Measurements from ENCODE around the gene FRS3.

Gene FRS3

GRCh38 chr6:41767112-41767833, 12.4 kb downstream of the FRS3 start (continued):
- no peak for TF ChIP-seq ZNF16 (tag by site-specific recombination; IDR thresholded peaks at IDR 0.05; ENCODE audit: low read depth)
- TF ChIP-seq HIC1 (tag by site-specific recombination; IDR thresholded peaks at IDR 0.05): peak; percentile 97
- TF ChIP-seq ZSCAN18 (tag by site-specific recombination; IDR thresholded peaks at IDR 0.05): no peak
- no peak for TF ChIP-seq ZNF114 (tag by site-specific recombination; IDR thresholded peaks at IDR 0.05)
- no peak for TF ChIP-seq ZNF785 (tag by site-specific recombination; IDR thresholded peaks at IDR 0.05)
- peak; percentile 48; the same call in 1 of the 2 replicates for TF ChIP-seq ZBTB11 (tag by site-specific recombination; conservative IDR thresholded peaks at IDR 0.05; ENCODE audit: low read depth)
- TF ChIP-seq ZNF529 (tag by site-specific recombination; IDR thresholded peaks at IDR 0.05; ENCODE audit: insufficient replicate concordance): no peak
- peak; percentile 92 for TF ChIP-seq BCL11A (tag by site-specific recombination; IDR thresholded peaks at IDR 0.05; ENCODE audit: low read depth)
- TF ChIP-seq ZNF707 (tag by site-specific recombination; IDR thresholded peaks at IDR 0.05): no peak
- peak; percentile 85; the same call in 1 of the 2 replicates for TF ChIP-seq ZNF488 (tag by site-specific recombination; IDR thresholded peaks at IDR 0.05)
- peak; percentile 23; the same call in 1 of the 2 replicates for TF ChIP-seq SP3 (tag by site-specific recombination; IDR thresholded peaks at IDR 0.05)
- no peak for TF ChIP-seq ZNF768 (tag by site-specific recombination; IDR thresholded peaks at IDR 0.05)
- TF ChIP-seq ZNF394 (tag by site-specific recombination; IDR thresholded peaks at IDR 0.05; ENCODE audit: borderline replicate concordance): peak; percentile 70; the same call in 1 of the 2 replicates
- TF ChIP-seq ZBTB48 (tag by site-specific recombination; IDR thresholded peaks at IDR 0.05): peak; percentile 87
- TF ChIP-seq ZNF138 (tag by site-specific recombination; IDR thresholded peaks at IDR 0.05; ENCODE audit: borderline replicate concordance): no peak
- TF ChIP-seq PRDM1 (tag by site-specific recombination; IDR thresholded peaks at IDR 0.05): no peak
- no peak for TF ChIP-seq ZNF239 (tag by site-specific recombination; IDR thresholded peaks at IDR 0.05)
- peak; percentile 83 for TF ChIP-seq ZNF341 (tag by site-specific recombination; IDR thresholded peaks at IDR 0.05; ENCODE audit: low read depth)
- TF ChIP-seq, protein P1, sequence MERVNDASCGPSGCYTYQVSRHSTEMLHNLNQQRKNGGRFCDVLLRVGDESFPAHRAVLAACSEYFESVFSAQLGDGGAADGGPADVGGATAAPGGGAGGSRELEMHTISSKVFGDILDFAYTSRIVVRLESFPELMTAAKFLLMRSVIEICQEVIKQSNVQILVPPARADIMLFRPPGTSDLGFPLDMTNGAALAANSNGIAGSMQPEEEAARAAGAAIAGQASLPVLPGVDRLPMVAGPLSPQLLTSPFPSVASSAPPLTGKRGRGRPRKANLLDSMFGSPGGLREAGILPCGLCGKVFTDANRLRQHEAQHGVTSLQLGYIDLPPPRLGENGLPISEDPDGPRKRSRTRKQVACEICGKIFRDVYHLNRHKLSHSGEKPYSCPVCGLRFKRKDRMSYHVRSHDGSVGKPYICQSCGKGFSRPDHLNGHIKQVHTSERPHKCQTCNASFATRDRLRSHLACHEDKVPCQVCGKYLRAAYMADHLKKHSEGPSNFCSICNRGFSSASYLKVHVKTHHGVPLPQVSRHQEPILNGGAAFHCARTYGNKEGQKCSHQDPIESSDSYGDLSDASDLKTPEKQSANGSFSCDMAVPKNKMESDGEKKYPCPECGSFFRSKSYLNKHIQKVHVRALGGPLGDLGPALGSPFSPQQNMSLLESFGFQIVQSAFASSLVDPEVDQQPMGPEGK (tag by site-specific recombination; IDR thresholded peaks at IDR 0.05): peak; percentile 88
- TF ChIP-seq MEIS1 (CRISPR knock-in tag; IDR thresholded peaks at IDR 0.05; ENCODE audit: borderline replicate concordance): no peak
- no peak for TF ChIP-seq ZNF266 (tag by site-specific recombination; IDR thresholded peaks at IDR 0.05; ENCODE audit: low read depth)
- TF ChIP-seq, protein P2, sequence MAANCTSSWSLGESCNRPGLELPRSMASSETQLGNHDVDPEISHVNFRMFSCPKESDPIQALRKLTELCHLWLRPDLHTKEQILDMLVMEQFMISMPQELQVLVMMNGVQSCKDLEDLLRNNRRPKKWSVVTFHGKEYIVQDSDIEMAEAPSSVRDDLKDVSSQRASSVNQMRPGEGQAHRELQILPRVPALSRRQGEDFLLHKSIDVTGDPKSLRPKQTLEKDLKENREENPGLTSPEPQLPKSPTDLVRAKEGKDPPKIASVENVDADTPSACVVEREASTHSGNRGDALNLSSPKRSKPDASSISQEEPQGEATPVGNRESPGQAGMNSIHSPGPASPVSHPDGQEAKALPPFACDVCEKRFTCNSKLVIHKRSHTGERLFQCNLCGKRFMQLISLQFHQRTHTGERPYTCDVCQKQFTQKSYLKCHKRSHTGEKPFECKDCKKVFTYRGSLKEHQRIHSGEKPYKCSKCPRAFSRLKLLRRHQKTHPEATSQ (tag by site-specific recombination; IDR thresholded peaks at IDR 0.05): no peak
- TF ChIP-seq ZNF677 (tag by site-specific recombination; IDR thresholded peaks at IDR 0.05): no peak
- peak; percentile 99 for TF ChIP-seq ZIC2 (tag by site-specific recombination; IDR thresholded peaks at IDR 0.05)
- TF ChIP-seq TRIM28 (IDR thresholded peaks at IDR 0.05; ENCODE audit: borderline replicate concordance, low read length): peak; percentile 99
- 0 out of 2 replicates have a peak, but pooled peaks have one; percentile 6 for TF ChIP-seq ZNF146 (tag by site-specific recombination; IDR thresholded peaks at IDR 0.05)
- peak; percentile 96 for TF ChIP-seq ZNF629 (tag by site-specific recombination; IDR thresholded peaks at IDR 0.05)
- no peak for TF ChIP-seq ZNF37A (tag by site-specific recombination; IDR thresholded peaks at IDR 0.05)
- TF ChIP-seq ZNF404 (tag by site-specific recombination; IDR thresholded peaks at IDR 0.05): no peak
